GM12878 (cell line): ENCODE data around the gene SYNGR3. TPM values are rescaled to one million over a fixed set of nuclear protein-coding genes. Genes with fewer than 3 reads are reported as not detected.

Experiments
- ATAC-seq: fragments of 200-7000 bp; cut with Tn5 transposase; 3 replicates; pipeline ENCODE4 v1.9.1; 2020; ENCODE audit warnings: mild to moderate bottlenecking, moderate library complexity
- BruUV-seq: library from RNA; stranded (reverse); fragments of 400-500 nt; replicated peaks from 2 replicates; lab custom pipeline; 2021; lab: Mats Ljungman, UMichigan
- CTCF ChIA-PET: fragments of 300-600 bp; sonication (Branson Sonifier 250); formaldehyde crosslinking; extraction: SDS; loops from one replicate; lab custom pipeline; 2021; ENCODE audit warnings: inconsistent platforms; lab: Yijun Ruan, JAX
- POLR2A ChIA-PET: fragments of 350-600 bp; formaldehyde crosslinking; extraction: SDS; loops from one replicate; lab custom pipeline; 2021; ENCODE audit warnings: inconsistent platforms; lab: Charles Lee
- RAD21 ChIA-PET: fragments of 300-600 bp; sonication (Branson Sonifier 250); formaldehyde crosslinking; loops from one replicate; lab custom pipeline; 2023; ENCODE audit warnings: antibody characterized with exemption; ENCODE audit not compliant: unreplicated experiment; lab: Charles Lee
- SMC1A ChIA-PET: fragments of 300-600 bp; sonication (Branson Sonifier 250); formaldehyde crosslinking; loops from one replicate; lab custom pipeline; 2023; ENCODE audit not compliant: unreplicated experiment, uncharacterized antibody; lab: Charles Lee
- DNase-seq: peaks from one replicate; pipeline ENCODE4 v3.0.0-alpha.2; 2011; ENCODE audit warnings: low read depth, low spot score
- FAIRE-seq: peaks from 3 replicates; lab custom pipeline; 2011; peaks lifted over from hg19 to GRCh38; lab: Jason Lieb, UNC
- H2AFZ ChIP-seq: 2 replicates; pipeline ENCODE4 v1.6.0; 2011; ENCODE audit warnings: low read depth, low read length, control low read depth; ENCODE audit not compliant: control insufficient read depth
- H3K27ac ChIP-seq: 2 replicates; pipeline ENCODE4 v1.5.1; 2011; ENCODE audit warnings: control low read depth; ENCODE audit not compliant: control insufficient read depth, insufficient read depth
- H3K27me3 ChIP-seq, 2 experiments: replicated peaks in 1 of 2; 2 replicates each; pipeline versions ENCODE4 v1.6.0 to v1.6.1; 2011; ENCODE audit warnings: low read length in 1 of 2; ENCODE audit not compliant: control insufficient read depth in 2 of 2, insufficient read depth in 2 of 2
- H3K36me3 ChIP-seq, 2 experiments: 2 replicates each; pipeline ENCODE4 v1.5.1; 2011; ENCODE audit warnings: low read length in 1 of 2; ENCODE audit not compliant: control insufficient read depth in 2 of 2, insufficient read depth in 2 of 2
- H3K4me1 ChIP-seq: 2 replicates; pipeline ENCODE4 v1.6.1; 2011; ENCODE audit warnings: mild to moderate bottlenecking, low read length, moderate library complexity, mixed read lengths; ENCODE audit not compliant: control insufficient read depth, insufficient read depth
- H3K4me2 ChIP-seq: 2 replicates; pipeline ENCODE4 v1.6.0; 2011; ENCODE audit warnings: control low read depth; ENCODE audit not compliant: control insufficient read depth, insufficient read depth
- H3K4me3 ChIP-seq: fragments of 200-600 bp; sonication (generic); 2 replicates; pipeline ENCODE4 v1.5.1; 2016
- H3K79me2 ChIP-seq: 2 replicates; pipeline ENCODE4 v1.6.0; 2011; ENCODE audit warnings: low read length; ENCODE audit not compliant: control insufficient read depth, insufficient read depth
- H3K9ac ChIP-seq: 2 replicates; pipeline ENCODE4 v1.8.0; 2011; ENCODE audit warnings: low read length, control low read depth, mixed read lengths; ENCODE audit not compliant: control insufficient read depth, insufficient read depth
- H3K9me3 ChIP-seq: replicated peaks from 3 replicates; pipeline ENCODE4 v1.5.1; 2011; ENCODE audit warnings: mild to moderate bottlenecking, low read length; ENCODE audit not compliant: control insufficient read depth, insufficient read depth
- H4K20me1 ChIP-seq: 2 replicates; pipeline ENCODE4 v1.6.0; 2011; ENCODE audit not compliant: control insufficient read depth, insufficient read depth
- BACH1 ChIP-seq: fragments of 450-650 bp; IDR thresholded peaks from 2 replicates; pipeline ENCODE4 v1.6.1; 2017; ENCODE audit warnings: mild to moderate bottlenecking, borderline replicate concordance
- BMI1 ChIP-seq: fragments of 450-650 bp; IDR thresholded peaks from 2 replicates; pipeline ENCODE4 v1.6.1; 2016; ENCODE audit warnings: mild to moderate bottlenecking, moderate library complexity, borderline replicate concordance
- CBX5 ChIP-seq: sonication (generic); IDR thresholded peaks from 2 replicates; pipeline ENCODE4 v1.6.1; 2016; ENCODE audit warnings: low read depth, moderate library complexity, mild to moderate bottlenecking, inconsistent platforms
- CHD2 ChIP-seq: IDR thresholded peaks from 2 replicates; pipeline ENCODE4 v1.6.1; 2011; ENCODE audit warnings: low read depth, low read length, improper control_type of control experiment, borderline replicate concordance
- DPF2 ChIP-seq: fragments of 450-650 bp; IDR thresholded peaks from 2 replicates; pipeline ENCODE4 v1.6.1; 2017; ENCODE audit warnings: mild to moderate bottlenecking
- EGR1 ChIP-seq, 2 experiments: IDR thresholded peaks; 1 replicate in 1 of 2; 2 replicates in 1 of 2; pipeline ENCODE4 v1.6.1; 2011 to 2012; ENCODE audit warnings: low read depth in 2 of 2, low read length in 2 of 2, borderline replicate concordance in 1 of 2, mild to moderate bottlenecking in 1 of 2, moderate library complexity in 1 of 2
- EZH2 ChIP-seq: IDR thresholded peaks from 2 replicates; pipeline ENCODE4 v1.6.1; 2012; ENCODE audit warnings: low read depth, mild to moderate bottlenecking, control low read depth, inconsistent platforms, low read length, borderline replicate concordance; ENCODE audit not compliant: control insufficient read depth
- HCFC1 ChIP-seq: fragments of 150-350 bp; IDR thresholded peaks from 2 replicates; pipeline ENCODE4 v1.6.1; 2014; ENCODE audit warnings: low read length
- HDGF ChIP-seq: fragments of 450-650 bp; IDR thresholded peaks from 2 replicates; pipeline ENCODE4 v1.6.1; 2016; ENCODE audit warnings: antibody characterized with exemption
- HSF1 ChIP-seq: fragments of 150-350 bp; IDR thresholded peaks from 2 replicates; pipeline ENCODE4 v1.6.1; 2014; ENCODE audit warnings: mild to moderate bottlenecking, low read depth, low read length
- MTA3 ChIP-seq: IDR thresholded peaks from 2 replicates; pipeline ENCODE4 v1.6.1; 2012; ENCODE audit warnings: low read length, inconsistent platforms, borderline replicate concordance
- MXI1 ChIP-seq: fragments of 150-350 bp; IDR thresholded peaks from 2 replicates; pipeline ENCODE4 v1.6.1; 2011; ENCODE audit warnings: low read depth, mild to moderate bottlenecking, inconsistent platforms, low read length, improper control_type of control experiment
- PAX5 ChIP-seq: IDR thresholded peaks from 2 replicates; pipeline ENCODE4 v1.6.1; 2011; ENCODE audit warnings: low read depth, low read length, borderline replicate concordance
- POLR2AphosphoS2 ChIP-seq: IDR thresholded peaks from 2 replicates; pipeline ENCODE4 v1.6.1; 2011; ENCODE audit warnings: low read depth, mild to moderate bottlenecking, low read length, improper control_type of control experiment, moderate library complexity
- POLR2AphosphoS5 ChIP-seq: IDR thresholded peaks from 2 replicates; pipeline ENCODE4 v1.6.1; 2011; ENCODE audit warnings: mild to moderate bottlenecking, low read length, inconsistent platforms
- RB1 ChIP-seq: fragments of 450-650 bp; formaldehyde crosslinking; IDR thresholded peaks from 2 replicates; pipeline ENCODE4 v1.6.1; 2017; ENCODE audit warnings: mild to moderate bottlenecking, borderline replicate concordance
- RELA ChIP-seq: fragments of 450-650 bp; IDR thresholded peaks from 2 replicates; pipeline ENCODE4 v1.8.0; 2014; ENCODE audit warnings: borderline replicate concordance; ENCODE audit not compliant: partially characterized antibody
- SMAD5 ChIP-seq: IDR thresholded peaks from 2 replicates; pipeline ENCODE4 v1.6.1; 2016; ENCODE audit warnings: antibody characterized with exemption, low read depth
- WGBS: methylation state at CpG from one replicate; pipeline ENCODE4 v1.1.6; 2016; ENCODE audit warnings: low lambda C conversion rate; ENCODE audit not compliant: insufficient replicate concordance, insufficient coverage; ENCODE audit errors: missing lambda C conversion rate; 5-methylcytosine and 5-hydroxymethylcytosine counted together
- in situ Hi-C: fragments of 300-500 bp; cut with MboI; formaldehyde crosslinking; loops from 9 replicates; pipeline ENCODE4 v1.14.3; 2018; ENCODE audit warnings: mixed read lengths
- intact Hi-C: fragments of 100-400 bp; cut with micrococcal nuclease; formaldehyde crosslinking; loops from one replicate; pipeline ENCODE4 v1.14.2; 2022; ENCODE audit not compliant: unreplicated experiment
- polyA plus RNA-seq, 11 experiments: library from polyadenylated mRNA; depleted of rRNA in 4 of 11; unstranded in 6 of 11; stranded (reverse) in 5 of 11; fragments of >200 nt; fragmentation: Nextera tagmentation in 4 of 11; fragmentation: Illumina TruSeq in 1 of 11; extraction: Ambion mirVana in 4 of 11; extraction: Trizol in 1 of 11; gene quantifications; 1 replicate in 1 of 11; 2 replicates in 10 of 11; pipeline versions ENCODE4 v1.2.1 to v1.2.3, GENCODE V29; 2011 to 2016; ENCODE audit warnings: inconsistent platforms in 2 of 11, missing spikeins in 2 of 11, low read depth in 1 of 11
- total RNA-seq, 4 experiments: library from RNA; depleted of rRNA in 3 of 4; stranded (reverse); fragments of >200 nt in 3 of 4; fragmentation: Illumina TruSeq in 1 of 4; extraction: Trizol in 1 of 4; gene quantifications; 2 replicates each; pipeline versions ENCODE4 v1.2.1 to v1.2.3, GENCODE V29; 2013 to 2021

SYNGR3 gene
- total and polyA plus RNA-seq, 10 of the 15 experiments (the other 5 are each of a cell fraction or from before 2014, with no cell fraction given): 1.2 to 18.1 (median 6.6) TPM

- TF ChIP-seq HDGF (no peak), HSF1 (no peak), BACH1 (no peak), CBX5 (no peak), RELA (no peak)
- TF ChIP-seq, all 136 proteins: peak for 8
These were observed 19.5 kb downstream of the SYNGR3 start (continued) for GRCh38 chr16:2009164-2009711.

- intact Hi-C loops (loop anchor here (5.0 kb wide), 1 partner anchor 142 kb away; no protein-coding TSS in a partner anchor), in situ Hi-C loops (loop anchor here (10.0 kb wide), 1 partner anchor 485 kb away; no protein-coding TSS in a partner anchor)
- DNase-seq (no peak), ATAC-seq (peak; percentile 93), FAIRE-seq (no peak)
- Histone ChIP-seq H3K4me1 (peaks cover 15% of the 10 kb centered on the region), H3K4me2 (peak within 1 kb of the TSS; percentile 99), H3K9me3 (no peaks in the 10 kb centered on the region), H4K20me1 (no peaks in the 10 kb centered on the region), H3K4me3 (peak within 1 kb of the TSS; percentile 100), H3K27ac (peak within 1 kb of the TSS; percentile 89), H3K27me3 (no peaks in the 10 kb centered on the region), H3K36me3 (peaks cover 0 to 3% of the 10 kb centered on the region in 2 experiments; a peak in 1 of 4 replicates), H2AFZ (peak within 1 kb of the TSS; percentile 89), H3K9ac (peak within 1 kb of the TSS; percentile 96), H3K79me2 (peaks cover 54% of the 10 kb centered on the region)
- BruUV-seq: TSS peak; percentile 99
- RAD21 ChIA-PET: no interaction called here
- POLR2A ChIA-PET: no interaction called here
- SMC1A ChIA-PET: no interaction called here
- CTCF ChIA-PET: no interaction called here
- WGBS: under 1% methylated on average over 37 of the region's 52 CpGs
- TF ChIP-seq POLR2AphosphoS2 (peak; percentile 89), BACH1 (peak; percentile 67; the same call in 1 of the 2 replicates), SMAD5 (peak; percentile 47; the same call in 1 of the 2 replicates), EGR1 (IDR thresholded peaks at IDR 0.05; ENCODE audit: borderline replicate concordance in 1 of 2, low read depth in 2 of 2, low read length in 2 of 2) (peak in 1 of 2 experiments; percentile 70; a peak in 1 of 3 replicates), HCFC1 (peak; percentile 76), DPF2 (peak; percentile 59; the same call in 1 of the 2 replicates), BMI1 (no peak), POLR2AphosphoS5 (peak; percentile 87), CHD2 (no peak), EZH2 (no peak), MXI1 (0 out of 2 replicates have a peak, but pooled peaks have one; percentile 65), MTA3 (no peak; the same call in 1 of the 2 replicates), RB1 (0 out of 2 replicates have a peak, but pooled peaks have one; percentile 28), PAX5 (no peak)
These were observed 20.2 kb downstream of the SYNGR3 start, which contains the start of gene ZNF598 for GRCh38 chr16:2009791-2010510. Gene ZNF598 (minus strand): TSS chr16:2009821.
